Measurements from ENCODE around the gene RPS25.
"Not testable (repeated sequence)": the region's sequence is repeated elsewhere in the genome, so short reads cannot be mapped to it uniquely, and the experiment has no call there.

The RPS25 gene

GRCh38 chr11:119046489-119046888 lies 28.3 kb upstream of the RPS25 start:
- Histone ChIP-seq H3K4me1 (ENCODE audit: control insufficient read depth in 1 of 2, insufficient read depth in 1 of 2, low read depth in 1 of 2, low read length in 1 of 2) (no peaks in the 10 kb centered on the region), H3K27me3 (no peaks in the 10 kb centered on the region), H3K4me3 (ENCODE audit: low read depth in 1 of 2, low read length in 1 of 2) (no peak overlapping the region), H3K36me3 (peaks cover 51% of the 10 kb centered on the region), H3K27ac (no peak overlapping the region), H3K9me3 (no peaks in the 10 kb centered on the region)
- TF ChIP-seq, protein P1, sequence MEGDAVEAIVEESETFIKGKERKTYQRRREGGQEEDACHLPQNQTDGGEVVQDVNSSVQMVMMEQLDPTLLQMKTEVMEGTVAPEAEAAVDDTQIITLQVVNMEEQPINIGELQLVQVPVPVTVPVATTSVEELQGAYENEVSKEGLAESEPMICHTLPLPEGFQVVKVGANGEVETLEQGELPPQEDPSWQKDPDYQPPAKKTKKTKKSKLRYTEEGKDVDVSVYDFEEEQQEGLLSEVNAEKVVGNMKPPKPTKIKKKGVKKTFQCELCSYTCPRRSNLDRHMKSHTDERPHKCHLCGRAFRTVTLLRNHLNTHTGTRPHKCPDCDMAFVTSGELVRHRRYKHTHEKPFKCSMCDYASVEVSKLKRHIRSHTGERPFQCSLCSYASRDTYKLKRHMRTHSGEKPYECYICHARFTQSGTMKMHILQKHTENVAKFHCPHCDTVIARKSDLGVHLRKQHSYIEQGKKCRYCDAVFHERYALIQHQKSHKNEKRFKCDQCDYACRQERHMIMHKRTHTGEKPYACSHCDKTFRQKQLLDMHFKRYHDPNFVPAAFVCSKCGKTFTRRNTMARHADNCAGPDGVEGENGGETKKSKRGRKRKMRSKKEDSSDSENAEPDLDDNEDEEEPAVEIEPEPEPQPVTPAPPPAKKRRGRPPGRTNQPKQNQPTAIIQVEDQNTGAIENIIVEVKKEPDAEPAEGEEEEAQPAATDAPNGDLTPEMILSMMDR (IDR thresholded peaks at IDR 0.05) = no peak

GRCh38 chr11:119044708-119045107 lies 26.6 kb upstream of the RPS25 start:
- TF ChIP-seq, protein P1 (IDR thresholded peaks at IDR 0.05) = no peak
- Histone ChIP-seq H3K36me3 (peaks cover 37% of the 10 kb centered on the region), H3K4me3 (ENCODE audit: low read depth in 1 of 2, low read length in 1 of 2) (no peak overlapping the region), H3K27me3 (no peaks in the 10 kb centered on the region), H3K27ac (no peak overlapping the region), H3K9me3 (no peaks in the 10 kb centered on the region), H3K4me1 (ENCODE audit: control insufficient read depth in 1 of 2, insufficient read depth in 1 of 2, low read depth in 1 of 2, low read length in 1 of 2) (peaks cover 0 to under 1% of the 10 kb centered on the region in 2 experiments)

GRCh38 chr11:119042927-119043326 lies 24.8 kb upstream of the RPS25 start:
- TF ChIP-seq, protein P1 (IDR thresholded peaks at IDR 0.05) = no peak
- Histone ChIP-seq H3K9me3 (no peaks in the 10 kb centered on the region), H3K4me1 (ENCODE audit: control insufficient read depth in 1 of 2, insufficient read depth in 1 of 2, low read depth in 1 of 2, low read length in 1 of 2) (peaks cover 0 to 4% of the 10 kb centered on the region in 2 experiments), H3K36me3 (peaks cover 19% of the 10 kb centered on the region), H3K4me3 (ENCODE audit: low read depth in 1 of 2, low read length in 1 of 2) (no peak overlapping the region), H3K27me3 (no peaks in the 10 kb centered on the region), H3K27ac (no peak overlapping the region)

DNA sequence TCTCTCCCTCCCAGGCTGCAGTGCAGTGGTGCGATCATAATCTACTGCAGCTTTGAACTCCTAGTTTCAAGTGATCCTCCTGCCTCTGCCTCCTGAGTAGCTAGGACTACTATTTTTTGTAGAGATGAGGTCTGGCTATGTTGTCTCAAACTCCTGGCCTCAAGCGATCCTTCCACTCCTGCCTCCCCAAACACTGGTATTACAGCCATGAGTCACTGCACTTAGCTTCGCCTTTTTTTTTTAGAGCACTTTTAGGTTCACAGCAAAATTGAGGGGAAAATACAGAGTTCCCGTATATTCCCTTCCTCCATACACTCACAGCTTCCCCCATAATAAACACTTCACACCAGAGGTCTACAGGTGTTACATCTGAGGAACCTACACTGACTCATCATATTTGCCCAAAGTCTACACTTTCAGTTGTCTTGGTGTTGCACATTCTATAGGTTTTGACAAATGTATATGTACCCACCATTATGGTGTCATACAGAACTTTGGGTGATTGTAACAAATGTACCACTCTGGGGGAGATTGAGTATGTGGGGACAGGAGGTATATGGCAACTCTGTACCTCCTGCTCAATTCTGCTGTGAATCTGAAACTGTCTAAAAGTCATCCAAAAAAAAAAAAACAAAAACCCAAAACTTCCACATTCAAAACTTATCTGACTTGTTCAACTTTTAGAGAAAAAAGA lies 23.8 kb upstream of the RPS25 start:
- Histone ChIP-seq H3K4me3 (ENCODE audit: low read depth in 1 of 2, low read length in 1 of 2) (no peak overlapping the region), H3K27ac (no peak overlapping the region), H3K27me3 (no peaks in the 10 kb centered on the region), H3K4me1 (ENCODE audit: control insufficient read depth in 1 of 2, insufficient read depth in 1 of 2, low read depth in 1 of 2, low read length in 1 of 2) (peaks cover 0 to 4% of the 10 kb centered on the region in 2 experiments), H3K36me3 (peaks cover 10% of the 10 kb centered on the region), H3K9me3 (no peaks in the 10 kb centered on the region)
- TF ChIP-seq, protein P1 (IDR thresholded peaks at IDR 0.05) = no peak

DNA sequence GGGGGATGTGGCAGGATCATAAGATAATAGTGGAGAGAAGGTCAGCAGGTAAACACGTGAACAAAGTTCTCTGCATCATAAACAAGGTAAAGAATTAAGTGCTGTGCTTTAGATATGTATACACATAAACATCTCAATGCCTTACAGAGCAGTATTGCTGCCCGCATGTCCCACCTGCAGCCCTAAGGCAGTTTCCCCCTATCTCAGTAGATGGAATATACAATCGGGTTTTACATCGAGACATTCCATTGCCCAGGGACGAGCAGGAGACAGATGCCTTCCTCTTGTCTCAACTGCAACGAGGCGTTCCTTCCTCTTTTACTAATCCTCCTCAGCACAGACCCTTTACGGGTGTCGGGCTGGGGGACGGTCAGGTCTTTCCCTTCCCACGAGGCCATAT lies 21.3 kb upstream of the RPS25 start:
- H3K27ac ChIP-seq; H3K36me3 ChIP-seq; H3K4me1 ChIP-seq (ENCODE audit: control insufficient read depth in 1 of 2, insufficient read depth in 1 of 2, low read depth in 1 of 2, low read length in 1 of 2); H3K9me3 ChIP-seq; H3K4me3 ChIP-seq (ENCODE audit: low read depth in 1 of 2, low read length in 1 of 2); H3K27me3 ChIP-seq: not testable (repeated sequence)

GRCh38 chr11:119038884-119039283 lies 20.7 kb upstream of the RPS25 start:
- Histone ChIP-seq H3K27ac (no peak overlapping the region), H3K4me3 (ENCODE audit: low read depth in 1 of 2, low read length in 1 of 2) (no peak overlapping the region), H3K36me3 (no peaks in the 10 kb centered on the region), H3K27me3 (no peaks in the 10 kb centered on the region), H3K9me3 (no peaks in the 10 kb centered on the region), H3K4me1 (ENCODE audit: control insufficient read depth in 1 of 2, insufficient read depth in 1 of 2, low read depth in 1 of 2, low read length in 1 of 2) (peaks cover 0 to 4% of the 10 kb centered on the region in 2 experiments)
- TF ChIP-seq, protein P1 (IDR thresholded peaks at IDR 0.05) = no peak
